Loucy (cell line): Measurements from ENCODE around the gene TPM2.
A peak's percentile ranks its signal among the peaks of the same experiment; 100 is the strongest.
"Not testable (repeated sequence)": the region's sequence is repeated elsewhere in the genome, so short reads cannot be mapped to it uniquely, and the experiment has no call there.

Experiments
- H2AFZ ChIP-seq: fragments of 200-600 bp; sonication (generic); 2 replicates; pipeline ENCODE4 v1.6.0; 2016; ENCODE audit warnings: antibody characterized with exemption, mild to moderate bottlenecking, low read length, moderate library complexity
- H3F3A ChIP-seq: fragments of 200-600 bp; 2 replicates; pipeline ENCODE4 v1.6.0; 2016; ENCODE audit warnings: antibody characterized with exemption, low read depth, mild to moderate bottlenecking
- H3K27me3 ChIP-seq: fragments of 200-600 bp; sonication (generic); 2 replicates; pipeline ENCODE4 v1.6.1; 2014; ENCODE audit warnings: low read length, mild to moderate bottlenecking; ENCODE audit not compliant: insufficient read depth, poor library complexity, severe bottlenecking
- H3K36me3 ChIP-seq: fragments of 200-600 bp; sonication (generic); 2 replicates; pipeline ENCODE4 v1.6.1; 2016; ENCODE audit warnings: low read length; ENCODE audit not compliant: insufficient read depth
- H3K4me1 ChIP-seq: fragments of 200-600 bp; sonication (generic); 2 replicates; pipeline ENCODE4 v1.5.1; 2014; ENCODE audit warnings: low read length, mild to moderate bottlenecking; ENCODE audit not compliant: insufficient read depth, poor library complexity, severe bottlenecking
- H3K4me2 ChIP-seq: fragments of 200-600 bp; sonication (generic); 2 replicates; pipeline ENCODE4 v1.6.0; 2014; ENCODE audit warnings: antibody characterized with exemption, low read length, low read depth, mild to moderate bottlenecking; ENCODE audit not compliant: poor library complexity, severe bottlenecking
- H3K4me3 ChIP-seq: fragments of 200-600 bp; sonication (generic); 2 replicates; pipeline ENCODE4 v1.5.1; 2014; ENCODE audit warnings: low read length, mild to moderate bottlenecking, mixed read lengths; ENCODE audit not compliant: poor library complexity, severe bottlenecking
- H3K79me2 ChIP-seq: fragments of 200-600 bp; sonication (generic); 2 replicates; pipeline ENCODE4 v1.6.1; 2014; ENCODE audit warnings: low read length; ENCODE audit not compliant: insufficient read depth
- H3K9ac ChIP-seq: fragments of 200-600 bp; sonication (generic); 2 replicates; pipeline ENCODE4 v1.6.0; 2014; ENCODE audit warnings: mild to moderate bottlenecking, low read depth, low read length, moderate library complexity; ENCODE audit not compliant: poor library complexity, severe bottlenecking
- H3K9me2 ChIP-seq: fragments of 200-600 bp; sonication (generic); replicated peaks from 2 replicates; pipeline ENCODE4 v1.6.1; 2016; ENCODE audit warnings: low read depth, low read length, mixed read lengths
- H3K9me3 ChIP-seq: fragments of 200-600 bp; sonication (generic); 2 replicates; pipeline ENCODE4 v1.6.1; 2014; ENCODE audit warnings: mild to moderate bottlenecking, antibody characterized with exemption, low read length, low read depth; ENCODE audit not compliant: insufficient read depth
- H4K20me1 ChIP-seq: fragments of 200-600 bp; sonication (generic); 2 replicates; pipeline ENCODE4 v1.6.0; 2014; ENCODE audit warnings: antibody characterized with exemption, low read length, mild to moderate bottlenecking; ENCODE audit not compliant: insufficient read depth, poor library complexity, severe bottlenecking
- CTCF ChIP-seq: fragments of 200-600 bp; sonication (generic); conservative IDR thresholded peaks from 2 replicates; pipeline ENCODE4 v1.5.1; 2014; ENCODE audit warnings: mild to moderate bottlenecking, antibody characterized with exemption, low read length
- EZH2phosphoT487 ChIP-seq: fragments of 200-600 bp; IDR thresholded peaks from 2 replicates; pipeline ENCODE4 v1.6.1; 2018; ENCODE audit warnings: antibody characterized with exemption, mild to moderate bottlenecking, moderate library complexity, borderline replicate concordance

TPM2 gene

GRCh38 chr9:35639631-35640030 lies 50.1 kb downstream of the TPM2 start:
- no peak overlapping the region for H3K4me3 ChIP-seq
- peaks cover 37% of the 10 kb centered on the region for H3K4me1 ChIP-seq
- H2AFZ ChIP-seq, result no peak overlapping the region
- peak overlapping the region; percentile 46 for H3K4me2 ChIP-seq
- H4K20me1 ChIP-seq, result no peaks in the 10 kb centered on the region
- H3K9me2 ChIP-seq, result no peaks in the 10 kb centered on the region
- H3K79me2 ChIP-seq, result peaks cover 6% of the 10 kb centered on the region; the same call in 1 of the 2 replicates
- H3K27me3 ChIP-seq, result no peaks in the 10 kb centered on the region
- TF ChIP-seq EZH2phosphoT487 (no peak), CTCF (no peak)
- no peaks in the 10 kb centered on the region for H3K36me3 ChIP-seq
- H3K9ac ChIP-seq, result no peak overlapping the region
- no peaks in the 10 kb centered on the region for H3K9me3 ChIP-seq
- no peaks in the 10 kb centered on the region for H3F3A ChIP-seq

GRCh38 chr9:35639225-35639624 lies 50.5 kb downstream of the TPM2 start:
- not testable (repeated sequence) for H4K20me1 ChIP-seq, H3F3A ChIP-seq, H3K79me2 ChIP-seq, H3K27me3 ChIP-seq, H3K9me3 ChIP-seq, H3K36me3 ChIP-seq, H2AFZ ChIP-seq, H3K9ac ChIP-seq, H3K4me3 ChIP-seq, H3K9me2 ChIP-seq
- Histone ChIP-seq H3K4me1 (peaks cover 39% of the 10 kb centered on the region), H3K4me2 (peak overlapping the region; percentile 46)

- H4K20me1 ChIP-seq, H3K9ac ChIP-seq, H3F3A ChIP-seq, H2AFZ ChIP-seq, H3K4me3 ChIP-seq, H3K79me2 ChIP-seq, H3K9me3 ChIP-seq, H3K27me3 ChIP-seq, H3K9me2 ChIP-seq, H3K36me3 ChIP-seq: not testable (repeated sequence)
- Histone ChIP-seq H3K4me1 (peaks cover 39% of the 10 kb centered on the region), H3K4me2 (peak overlapping the region; percentile 46)
Measured at GRCh38 chr9:35638751-35639150, 51.0 kb downstream of the TPM2 start.

GRCh38 chr9:35637427-35637955 lies 52.2 kb downstream of the TPM2 start:
- H3K36me3 ChIP-seq, H3F3A ChIP-seq, H4K20me1 ChIP-seq, H3K9ac ChIP-seq, H2AFZ ChIP-seq, H3K79me2 ChIP-seq, H3K4me3 ChIP-seq, H3K27me3 ChIP-seq, H3K9me2 ChIP-seq, H3K9me3 ChIP-seq, H3K4me2 ChIP-seq: not testable (repeated sequence)
- peaks cover 39% of the 10 kb centered on the region for H3K4me1 ChIP-seq

- H3K4me3 ChIP-seq, H3K9me2 ChIP-seq, H3K27me3 ChIP-seq, H4K20me1 ChIP-seq, H3F3A ChIP-seq, H3K9me3 ChIP-seq, H2AFZ ChIP-seq, H3K4me2 ChIP-seq, H3K36me3 ChIP-seq, H3K79me2 ChIP-seq: not testable (repeated sequence)
- Histone ChIP-seq H3K9ac (peak overlapping the region; percentile 50), H3K4me1 (peaks cover 39% of the 10 kb centered on the region)
Measured at GRCh38 chr9:35636877-35637246, 52.9 kb downstream of the TPM2 start.
